Stomach (tissue), 4 donors: ENCODE results near the gene HLA-DMA.

Experiments used
- CTCF ChIP-seq, 7 experiments: fragments of 450-650 bp in 4 of 7; fragments of 200-600 bp in 3 of 7; sonication (generic) in 3 of 7; IDR thresholded peaks; one replicate each; pipeline ENCODE4 v1.5.1; 2016 to 2019; ENCODE audit warnings: antibody characterized with exemption in 7 of 7, control low read depth in 2 of 7, mild to moderate bottlenecking in 1 of 7
- EP300 ChIP-seq: sonication (generic); formaldehyde crosslinking; IDR thresholded peaks from one replicate; pipeline ENCODE4 v1.6.1; 2017; ENCODE audit warnings: antibody characterized with exemption
- POLR2A ChIP-seq, 4 donors: fragments of 450-650 bp; IDR thresholded peaks; one replicate each; pipeline ENCODE4 v1.6.1; 2016; ENCODE audit warnings: antibody characterized with exemption in 4 of 4, control low read depth in 2 of 4, mild to moderate bottlenecking in 1 of 4, moderate library complexity in 1 of 4
- POLR2AphosphoS5 ChIP-seq, 3 donors: sonication (generic); formaldehyde crosslinking; IDR thresholded peaks; one replicate each; pipeline ENCODE4 v1.6.1; 2016; ENCODE audit warnings: antibody characterized with exemption in 3 of 3

- TF ChIP-seq CTCF (IDR thresholded peaks at IDR 0.05): no peak
- no peak for TF ChIP-seq POLR2A (IDR thresholded peaks at IDR 0.05)
- no peak for TF ChIP-seq EP300
- no peak for TF ChIP-seq POLR2AphosphoS5 (IDR thresholded peaks at IDR 0.05)
Observed at GRCh38 chr6:32903952-32904351, 48.9 kb downstream of the HLA-DMA start.
